NCI-H1105 treated with DMSO at 0.1 percent for 48 hours (cell line): ENCODE measurements around the gene FMNL3.
A peak's percentile ranks its signal among the peaks of the same experiment; 100 is the strongest.
"Not testable (repeated sequence)": the region's sequence is repeated elsewhere in the genome, so short reads cannot be mapped to it uniquely, and the experiment has no call there.

Source experiments
- DNase-seq: peaks from one replicate; lab custom pipeline; 2025; lab: John Stamatoyannopoulos, UW

FMNL3 gene

GRCh38 chr12:49627752-49628360, 79.3 kb downstream of the FMNL3 start:
- no peak for DNase-seq

- no peak for DNase-seq
Observed at GRCh38 chr12:49626836-49627235, 80.4 kb downstream of the FMNL3 start.

- no peak for DNase-seq
Observed at GRCh38 chr12:49626169-49626835, 80.9 kb downstream of the FMNL3 start.

- DNase-seq = no peak
Observed at GRCh38 chr12:49624921-49625577, 82.2 kb downstream of the FMNL3 start.

GRCh38 chr12:49623142-49623904, 83.9 kb downstream of the FMNL3 start, which contains the start of gene PRPF40B:
Gene PRPF40B, plus strand, starts transcription at chr12:49623561. Its CDS starts 30 bp downstream, at chr12:49623591.
- peak; percentile 79 for DNase-seq

GRCh38 chr12:49622501-49623141, 84.6 kb downstream of the FMNL3 start:
- no peak for DNase-seq

- DNase-seq = no peak
Observed at GRCh38 chr12:49621651-49622500, 85.3 kb downstream of the FMNL3 start.

- no peak for DNase-seq
Observed at GRCh38 chr12:49619286-49619685, 87.9 kb downstream of the FMNL3 start.

- DNase-seq = no peak
Observed at GRCh38 chr12:49618576-49618975, 88.6 kb downstream of the FMNL3 start.

GRCh38 chr12:49616533-49617219, 90.5 kb downstream of the FMNL3 start:
- DNase-seq = no peak

GRCh38 chr12:49615725-49616124, 91.5 kb downstream of the FMNL3 start:
- DNase-seq = no peak

- DNase-seq = no peak
Observed at GRCh38 chr12:49612210-49612609, 95.0 kb downstream of the FMNL3 start.

GRCh38 chr12:49610785-49611184, 96.4 kb downstream of the FMNL3 start:
- DNase-seq = not testable (repeated sequence)

- no peak for DNase-seq
Observed at GRCh38 chr12:49609875-49610154, 97.4 kb downstream of the FMNL3 start.

- DNase-seq = no peak
Observed at GRCh38 chr12:49609059-49609874, 97.9 kb downstream of the FMNL3 start.

GRCh38 chr12:49605539-49605938, 101.7 kb downstream of the FMNL3 start, which contains the start of gene FAM186B:
Gene FAM186B, minus strand, starts transcription at chr12:49605639. Its CDS starts 162 bp downstream, at chr12:49605477.
- not testable (repeated sequence) for DNase-seq

GRCh38 chr12:49604856-49605255, 102.3 kb downstream of the FMNL3 start:
- no peak for DNase-seq

GRCh38 chr12:49603721-49604120, 103.5 kb downstream of the FMNL3 start:
- DNase-seq = no peak

GRCh38 chr12:49599961-49600360, 107.2 kb downstream of the FMNL3 start:
- no peak for DNase-seq

GRCh38 chr12:49598527-49598926, 108.7 kb downstream of the FMNL3 start:
- DNase-seq = no peak
